GM21381 (cell line): Measurements from ENCODE around the gene MLF2.

Source experiments
- ATAC-seq: cut with Tn5 transposase; IDR thresholded peaks from one replicate; pipeline ENCODE4 v1.9.1; 2021; ENCODE audit warnings: mild to moderate bottlenecking, moderate library complexity; ENCODE audit not compliant: unreplicated experiment

MLF2 gene, protein sequence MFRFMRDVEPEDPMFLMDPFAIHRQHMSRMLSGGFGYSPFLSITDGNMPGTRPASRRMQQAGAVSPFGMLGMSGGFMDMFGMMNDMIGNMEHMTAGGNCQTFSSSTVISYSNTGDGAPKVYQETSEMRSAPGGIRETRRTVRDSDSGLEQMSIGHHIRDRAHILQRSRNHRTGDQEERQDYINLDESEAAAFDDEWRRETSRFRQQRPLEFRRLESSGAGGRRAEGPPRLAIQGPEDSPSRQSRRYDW

DNA sequence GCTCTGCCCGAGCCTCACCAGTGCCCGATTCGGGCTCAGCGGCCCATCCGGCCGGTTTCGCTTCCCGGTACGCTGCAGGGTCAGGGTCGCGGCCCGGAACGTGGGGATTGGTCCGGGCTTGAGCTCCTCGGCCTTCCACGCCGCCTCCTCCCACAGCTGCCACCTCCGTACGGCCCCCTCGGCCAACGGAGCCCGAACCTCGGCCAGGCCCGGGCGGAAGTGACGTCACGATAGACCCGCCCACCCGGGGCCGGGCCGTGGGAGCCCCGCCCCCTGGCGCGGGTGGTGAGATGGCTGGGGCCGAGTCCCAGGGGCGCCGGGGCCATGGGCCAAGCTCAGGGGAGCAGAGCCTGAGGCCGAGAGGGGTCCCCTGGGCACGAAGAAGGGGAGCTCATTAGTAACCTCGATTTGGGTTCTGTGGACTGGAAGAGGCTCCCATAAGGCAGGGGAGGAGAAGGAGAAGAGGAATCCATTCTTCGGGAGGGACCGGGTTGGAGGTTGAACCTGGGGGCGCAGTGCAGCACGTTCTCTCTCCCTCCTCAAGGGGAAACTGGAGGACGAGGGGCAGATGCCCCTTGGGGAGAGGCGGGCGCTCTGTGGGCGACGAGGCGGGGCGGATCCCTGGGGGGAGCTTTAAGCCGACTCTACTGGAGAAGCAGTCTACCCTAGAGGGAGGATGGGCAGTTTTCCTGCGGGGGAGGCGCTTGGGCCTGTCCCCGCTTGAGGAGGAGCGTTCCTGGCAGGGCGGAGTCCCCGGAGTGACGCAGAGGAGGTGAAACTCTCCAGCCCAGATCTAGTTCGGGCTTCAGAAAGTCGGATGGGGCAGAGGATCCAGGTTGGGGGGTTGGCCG lies at the start of gene MLF2:
TSS of gene MLF2 (minus strand) at position 221 of the 851 bp plus-strand sequence. CDS start 807 bp downstream, outside the sequence.
- peak; percentile 92 for ATAC-seq

DNA sequence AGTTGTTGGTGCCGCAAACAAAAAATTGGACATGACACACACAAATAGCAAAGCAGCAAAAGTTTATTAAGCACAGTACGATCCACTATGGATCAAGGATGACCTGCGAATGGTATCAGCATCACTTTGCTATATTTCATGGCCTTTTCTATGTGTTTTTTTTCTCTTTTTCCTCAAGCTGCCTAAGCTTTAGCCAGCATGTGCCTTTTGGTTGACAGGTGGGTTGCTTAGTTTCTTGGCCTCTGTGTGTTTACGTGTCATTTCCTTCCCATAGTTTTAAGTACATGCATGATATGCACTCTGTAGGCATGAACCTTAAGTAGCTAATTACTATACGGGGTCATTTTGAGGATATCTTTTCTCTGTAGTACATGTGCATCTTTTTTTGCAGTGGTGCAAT lies 46.2 kb upstream of the MLF2 start:
- no peak for ATAC-seq

DNA sequence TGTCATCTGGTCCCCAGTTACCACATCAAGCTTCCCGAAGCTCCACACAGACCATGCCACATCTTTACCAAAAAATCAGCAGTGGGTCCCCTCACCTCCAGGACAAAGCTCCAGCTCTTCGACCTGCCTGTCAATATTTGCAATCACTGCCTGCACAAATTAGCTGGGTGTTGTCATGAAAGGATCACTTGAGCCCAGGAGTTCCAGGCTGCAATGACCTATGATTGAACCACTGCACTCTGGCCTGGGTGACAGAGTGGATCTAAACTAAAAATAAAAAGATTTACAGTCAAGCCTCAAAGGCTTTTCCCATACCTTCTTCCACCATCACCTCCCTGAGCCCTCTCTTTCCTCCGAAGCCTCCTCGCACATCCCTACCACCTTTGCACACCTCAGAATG lies 43.6 kb upstream of the MLF2 start:
- no peak for ATAC-seq

DNA sequence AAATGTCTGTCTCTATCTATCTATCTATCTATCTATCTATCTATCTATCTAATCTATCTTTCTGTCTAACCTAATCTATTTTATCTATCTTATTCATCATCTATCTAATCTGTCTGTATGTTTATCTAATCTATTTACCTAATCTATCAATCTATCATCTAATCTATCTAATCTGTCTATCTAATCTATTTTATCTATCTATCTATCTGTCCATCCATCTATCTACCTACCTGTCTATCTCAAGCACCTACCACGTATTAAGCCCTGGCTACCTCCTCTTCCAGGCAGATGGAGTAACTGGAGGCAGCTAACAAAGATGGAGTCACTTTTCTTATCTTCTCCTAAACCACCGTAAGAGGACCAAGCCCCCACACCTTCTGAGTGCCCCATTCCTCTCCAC lies 42.1 kb upstream of the MLF2 start:
- no peak for ATAC-seq

DNA sequence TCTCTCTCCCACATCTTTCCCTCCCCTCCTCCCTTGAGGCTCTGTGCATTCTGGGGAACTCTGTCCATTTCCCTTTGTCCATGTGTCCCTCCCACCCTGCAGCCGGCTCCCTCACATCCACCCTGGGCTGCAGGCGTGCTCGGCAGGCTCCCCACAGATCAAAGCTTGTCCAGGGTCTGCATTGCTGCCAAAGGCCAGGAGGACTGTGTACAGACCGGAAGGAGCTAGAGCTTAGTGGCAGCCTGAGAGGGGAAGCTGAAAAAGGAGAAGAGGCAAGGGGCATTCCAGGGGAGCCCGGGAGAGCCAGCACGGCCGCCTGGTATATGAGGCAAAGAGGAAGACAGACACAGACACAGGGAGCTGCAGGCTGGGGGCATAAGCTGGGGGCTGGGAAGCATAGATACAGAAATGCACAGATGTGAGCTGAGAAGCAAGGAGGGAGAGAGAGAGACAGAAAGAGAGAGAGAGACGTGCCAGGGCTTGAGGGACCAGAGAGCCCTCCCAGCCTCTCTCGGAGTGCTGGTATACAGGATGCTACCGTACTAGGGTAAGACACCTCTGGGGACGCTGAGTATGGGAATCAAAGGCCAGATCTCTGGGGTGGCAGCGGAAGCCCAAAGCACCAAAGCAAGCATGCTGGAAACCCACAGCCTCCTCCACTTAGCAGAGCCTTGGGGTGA lies 39.7 kb upstream of the MLF2 start:
- no peak for ATAC-seq

DNA sequence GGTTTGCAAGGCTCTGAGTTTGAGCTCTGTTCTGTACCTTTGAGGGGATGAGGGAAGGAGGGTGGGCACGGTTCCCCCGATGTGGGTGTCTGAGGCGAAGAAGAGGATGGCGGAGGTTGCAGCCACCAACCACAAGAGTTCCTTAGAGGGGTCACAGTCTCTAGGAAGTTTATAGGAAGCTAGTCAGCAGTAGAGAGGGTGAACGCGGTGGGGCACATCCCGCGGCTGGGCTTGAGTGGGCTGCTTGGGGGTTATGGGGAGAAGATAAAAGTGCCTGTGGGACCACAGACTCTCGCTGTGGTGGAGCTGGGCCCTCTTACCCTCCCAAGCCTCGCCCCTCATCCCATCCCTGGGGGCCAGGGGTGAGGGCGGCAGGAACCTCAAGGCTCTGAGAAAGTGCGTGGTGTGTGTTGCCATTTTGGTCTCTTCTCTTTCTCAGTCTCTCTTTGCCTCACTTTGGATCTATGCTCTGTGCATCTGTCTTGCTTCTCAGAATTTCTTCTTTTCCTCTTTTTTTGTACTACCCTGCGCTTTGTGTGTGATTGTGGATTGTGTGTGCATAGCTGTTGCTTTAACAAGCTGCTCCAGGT lies 39.1 kb upstream of the MLF2 start:
- ATAC-seq = no peak

DNA sequence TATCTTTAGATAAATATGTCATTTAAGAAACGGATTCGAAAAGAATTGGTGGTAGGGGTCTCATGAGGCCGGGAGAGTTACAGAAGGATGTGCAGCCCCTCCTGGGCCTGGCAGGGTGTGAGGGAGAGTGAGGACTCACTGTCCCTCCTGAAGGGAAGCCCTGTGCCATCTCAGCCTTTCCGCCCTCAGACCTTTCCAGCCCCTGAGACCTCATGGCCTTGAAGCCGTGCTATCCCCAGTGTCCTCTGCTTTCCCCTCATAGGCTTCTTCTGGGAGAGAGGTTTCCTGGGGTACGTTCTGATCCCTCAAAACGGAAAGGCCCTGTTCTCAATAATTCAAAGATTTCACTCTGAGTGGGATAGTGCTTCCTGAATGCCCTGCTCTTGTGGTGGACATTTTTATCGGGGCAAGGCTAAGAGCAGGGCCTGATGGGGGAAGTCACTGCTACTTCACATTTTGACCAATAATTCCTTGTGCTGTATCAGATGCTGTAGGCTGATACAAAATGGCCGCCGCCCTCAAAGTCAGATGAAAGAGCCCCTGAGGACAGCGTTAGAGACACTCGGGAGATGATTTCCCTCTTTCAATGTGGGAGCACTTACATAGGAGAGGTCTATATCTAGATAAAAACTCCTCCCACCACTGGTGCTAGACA lies 37.7 kb upstream of the MLF2 start:
- no peak for ATAC-seq

DNA sequence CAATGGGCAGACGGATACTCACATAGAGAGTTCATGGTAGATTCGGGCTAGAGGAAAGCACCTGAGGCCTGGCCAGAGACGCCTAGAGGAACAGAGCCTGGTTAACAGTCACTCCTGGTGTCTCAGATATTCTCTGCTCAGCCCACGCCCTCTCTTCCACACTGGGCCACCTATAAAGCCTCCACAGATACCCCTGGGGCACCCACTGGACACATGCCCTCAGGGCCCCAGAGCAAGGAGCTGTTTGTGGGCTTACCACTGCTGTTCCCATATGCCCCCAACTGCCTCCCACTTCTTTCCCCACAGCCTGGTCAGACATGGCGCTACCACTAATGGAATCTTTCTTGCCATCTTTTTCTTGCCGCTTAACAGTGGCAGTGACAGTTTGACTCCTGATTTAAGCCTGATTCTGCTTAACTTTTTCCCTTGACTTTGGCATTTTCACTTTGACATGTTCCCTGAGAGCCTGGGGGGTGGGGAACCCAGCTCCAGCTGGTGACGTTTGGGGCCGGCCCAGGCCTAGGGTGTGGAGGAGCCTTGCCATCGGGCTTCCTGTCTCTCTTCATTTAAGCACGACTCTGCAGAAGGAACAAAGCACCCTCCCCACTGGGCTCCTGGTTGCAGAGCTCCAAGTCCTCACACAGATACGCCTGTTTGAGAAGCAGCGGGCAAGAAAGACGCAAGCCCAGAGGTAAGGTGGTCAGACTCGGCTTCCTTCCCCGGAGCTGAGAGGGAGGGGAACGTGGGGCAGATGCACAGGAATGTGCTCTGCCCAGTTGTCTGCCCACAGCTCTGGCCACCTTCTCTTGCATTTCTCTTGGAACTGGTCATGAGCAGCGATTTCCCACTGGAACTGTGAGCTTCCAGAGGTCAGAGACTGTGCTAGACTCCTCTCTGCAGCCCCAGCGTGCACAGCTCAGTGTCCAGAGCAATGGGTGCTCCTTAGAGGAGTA lies 36.3 kb upstream of the MLF2 start, which contains the start of gene CD4:
TSS of gene CD4 (plus strand) at position 557 of the 953 bp plus-strand sequence. CDS start 10,611 bp downstream, outside the sequence.
- no peak for ATAC-seq

DNA sequence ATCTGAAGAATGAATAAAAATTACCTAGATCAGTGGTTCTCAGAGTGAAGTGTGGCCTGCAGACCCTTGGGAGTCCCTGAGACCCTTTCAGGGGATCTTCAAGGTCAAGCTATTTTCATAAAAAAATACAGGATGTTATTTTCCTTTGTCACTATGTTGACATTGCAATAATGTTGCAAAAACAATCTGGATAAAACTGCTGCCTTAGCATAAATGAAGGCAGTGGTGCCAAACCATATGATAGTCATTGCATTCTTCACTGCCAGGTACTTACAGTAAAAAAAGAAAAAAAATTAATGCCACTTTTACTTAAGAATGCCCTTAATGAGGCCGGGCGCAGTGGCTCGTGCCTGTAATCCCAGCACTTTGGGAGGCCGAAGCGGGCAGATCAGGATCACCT lies 34.4 kb upstream of the MLF2 start:
- ATAC-seq = no peak

DNA sequence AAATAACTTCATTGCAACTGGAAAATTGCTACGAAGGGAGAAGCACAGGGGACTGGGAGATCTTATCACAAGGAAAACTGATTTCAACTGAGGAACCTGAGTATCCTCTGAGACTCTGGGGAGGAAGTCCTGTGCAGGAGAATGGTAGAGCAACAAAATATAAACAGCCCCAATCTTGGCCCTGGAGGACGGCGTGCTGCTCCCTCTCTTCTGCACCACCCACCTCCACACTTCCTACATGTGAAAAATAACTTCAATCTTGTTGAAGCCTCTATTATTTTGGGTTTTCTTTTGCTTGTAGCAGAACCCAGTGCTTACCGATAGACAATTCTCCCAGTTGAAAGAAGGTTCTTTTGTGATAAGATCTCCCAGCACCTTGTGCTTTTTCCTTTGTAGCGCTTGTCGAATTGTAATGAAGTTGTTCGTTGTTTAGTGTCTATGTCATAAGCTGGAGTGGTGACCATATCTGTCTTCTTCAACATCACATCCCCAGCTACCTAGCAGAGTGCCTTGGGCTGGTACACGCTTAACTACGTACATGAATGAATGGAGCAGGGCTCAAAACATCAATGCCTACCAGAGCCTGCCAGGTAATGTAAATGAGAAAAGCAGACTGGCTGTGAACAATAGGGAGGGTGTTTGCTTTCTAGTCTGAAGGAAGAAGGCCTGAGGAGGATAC lies 33.6 kb upstream of the MLF2 start:
- ATAC-seq = no peak

DNA sequence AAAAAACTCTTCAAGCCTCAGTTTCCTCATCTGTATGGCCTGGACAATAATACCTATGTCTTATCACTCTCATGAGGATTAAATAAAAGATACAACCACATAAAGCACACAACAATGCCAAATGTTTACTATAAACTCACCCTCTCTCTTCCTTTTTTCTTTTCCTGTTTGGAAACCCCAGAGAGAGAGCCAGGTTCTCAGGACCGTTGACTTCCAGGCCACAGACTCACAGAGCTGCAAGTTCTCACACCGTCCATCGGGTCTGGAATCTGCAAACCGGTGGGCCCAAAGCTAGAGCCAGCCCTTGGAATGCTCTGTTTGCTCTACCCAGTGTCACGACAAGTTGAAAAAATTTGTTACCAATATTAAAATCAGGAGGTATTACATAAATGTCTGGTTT lies 31.8 kb upstream of the MLF2 start:
- ATAC-seq = no peak

DNA sequence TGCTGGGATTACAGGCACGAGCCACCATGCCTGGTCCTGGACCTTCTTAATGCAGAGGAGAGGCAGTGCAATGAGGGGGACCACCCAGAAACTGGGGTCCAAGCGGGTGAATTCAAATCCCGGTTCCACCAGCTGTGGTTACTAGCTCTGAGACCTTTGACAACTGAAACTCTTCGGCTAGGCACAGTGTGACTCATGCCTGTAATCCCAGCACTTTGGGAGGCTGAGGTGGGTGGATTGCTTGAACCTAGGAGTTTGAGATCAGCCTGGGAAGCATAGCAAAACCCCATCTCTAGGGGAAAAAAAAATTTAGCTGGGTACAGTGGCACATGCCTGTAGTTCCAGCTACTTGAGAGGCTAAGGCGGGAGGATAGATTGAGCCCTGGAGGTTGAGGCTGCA lies 31.4 kb upstream of the MLF2 start:
- ATAC-seq = no peak

DNA sequence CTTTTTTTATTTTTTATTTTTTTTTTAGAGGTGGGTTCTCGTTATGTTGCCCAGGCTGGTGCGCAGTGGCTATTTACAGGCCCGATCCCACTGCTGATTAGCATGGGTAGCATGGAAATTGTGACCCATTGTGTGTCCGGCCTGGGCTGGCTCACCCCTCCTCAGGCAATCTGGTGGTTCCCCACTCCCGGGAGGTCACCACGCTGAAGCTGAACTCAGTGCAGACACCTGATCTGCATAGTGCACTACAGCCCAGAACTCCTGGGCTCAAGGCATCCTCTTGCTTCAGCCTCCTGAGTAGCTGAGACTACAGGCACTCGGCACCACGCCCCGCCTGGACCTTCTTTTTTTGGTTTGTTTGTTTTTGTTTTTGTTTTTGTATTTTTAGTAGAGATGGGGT lies 30.9 kb upstream of the MLF2 start:
- ATAC-seq = no peak

DNA sequence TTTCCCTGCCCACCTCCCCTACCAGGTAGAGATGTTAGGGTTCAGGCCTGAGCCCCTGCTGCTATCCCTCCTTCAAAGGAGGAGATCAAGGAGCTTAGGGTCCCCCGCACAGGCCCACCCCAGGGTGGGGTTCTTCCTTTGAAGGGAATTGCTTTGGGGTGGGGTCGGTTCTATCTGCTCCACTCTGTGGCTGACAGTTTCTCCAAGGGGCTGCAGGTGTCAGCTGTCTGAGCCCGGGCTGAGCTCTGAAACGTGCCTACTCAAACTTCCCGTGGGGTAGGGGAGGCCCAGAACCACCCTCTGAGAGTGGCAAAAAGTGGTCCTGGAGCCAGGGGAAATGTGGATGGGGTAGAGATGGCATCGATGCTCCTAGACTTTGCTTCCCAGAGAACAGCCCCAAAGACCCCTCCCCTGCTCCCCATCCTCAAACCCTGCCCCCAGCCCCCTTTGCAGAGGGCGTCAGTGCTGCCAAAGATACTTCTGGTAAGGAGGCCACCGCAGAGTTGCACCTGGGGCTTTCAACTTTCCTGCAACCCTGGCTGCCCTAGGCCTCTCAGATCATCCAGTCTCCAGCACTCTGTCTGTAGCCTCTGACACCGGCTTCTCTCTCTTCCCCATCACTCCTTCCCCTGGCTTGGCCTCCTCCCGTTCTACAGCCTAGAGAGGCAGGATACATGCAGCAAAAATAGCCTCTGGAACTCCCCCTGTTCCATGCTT lies 30.1 kb upstream of the MLF2 start:
- ATAC-seq = no peak

DNA sequence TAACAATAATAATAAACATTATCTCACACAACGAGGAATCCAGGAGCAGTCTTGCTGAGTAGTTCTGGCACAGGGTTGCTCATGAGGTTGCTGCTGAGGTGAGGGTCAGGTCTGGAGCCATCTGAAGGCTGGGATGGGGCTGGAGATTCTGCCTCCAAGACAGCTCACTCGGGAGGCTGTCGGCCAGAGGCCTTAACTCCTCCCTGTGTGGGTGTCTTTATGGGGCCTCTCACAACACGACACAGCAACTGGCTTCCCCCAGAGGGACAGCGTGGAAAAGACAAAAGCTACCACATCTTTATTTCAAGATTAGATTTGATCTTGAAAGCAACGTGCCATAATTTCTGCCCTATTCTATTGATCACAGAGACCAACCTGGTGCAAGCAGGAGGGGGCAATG lies 29.2 kb upstream of the MLF2 start:
- ATAC-seq = no peak

DNA sequence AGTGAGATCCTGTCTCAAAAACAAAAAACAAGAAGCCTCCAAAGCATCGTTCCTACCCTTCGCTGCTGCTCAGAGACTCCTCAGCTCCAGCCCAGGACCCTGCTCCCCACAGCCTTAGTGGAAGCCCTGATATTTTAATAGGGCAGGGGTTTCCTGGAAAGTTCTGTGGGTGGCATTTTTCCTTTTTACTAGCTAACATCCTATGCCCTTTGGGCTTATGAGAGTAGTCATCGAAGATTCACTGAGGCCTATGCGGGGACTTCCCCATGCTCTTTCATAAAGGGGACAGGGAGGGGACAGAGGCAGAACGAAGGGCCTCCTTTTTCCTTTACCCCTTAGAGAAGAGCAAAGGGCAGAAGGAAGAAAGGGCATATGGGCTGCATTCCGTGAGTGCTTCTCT lies 27.6 kb upstream of the MLF2 start:
- no peak for ATAC-seq

DNA sequence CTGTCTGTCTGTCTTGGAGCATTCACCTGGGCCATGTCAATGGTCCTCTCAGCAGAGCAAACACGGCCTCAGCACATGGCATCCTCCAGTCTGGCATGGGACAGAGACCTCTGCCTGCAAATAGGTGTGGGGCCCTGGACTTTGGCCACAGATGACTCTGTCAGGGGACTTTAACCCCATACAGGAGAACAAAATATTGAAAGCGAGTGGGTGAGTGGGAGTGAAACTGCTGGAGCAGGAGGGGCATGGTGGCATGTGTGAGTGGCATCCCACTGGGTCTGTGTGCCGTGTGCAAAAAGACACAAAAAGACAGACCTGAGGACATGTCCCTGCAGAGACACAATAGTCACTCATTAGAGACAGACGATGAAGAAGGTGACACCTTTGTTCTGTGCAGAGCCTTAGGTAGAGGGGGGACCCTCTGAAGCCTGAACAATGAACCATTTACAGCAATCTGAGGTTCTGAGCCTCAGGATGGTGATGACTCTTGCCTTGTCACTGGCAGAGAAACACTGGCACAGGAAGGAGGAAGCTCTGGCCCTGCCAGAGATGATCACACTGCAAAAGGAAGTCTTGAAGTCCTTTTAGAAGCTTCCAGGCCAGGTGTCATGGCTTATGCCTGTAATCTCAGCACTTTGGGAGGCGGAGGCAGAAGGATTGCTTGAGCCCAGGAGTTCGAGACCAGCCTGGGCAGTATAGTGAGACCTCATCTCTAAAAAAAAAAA lies 26.9 kb upstream of the MLF2 start:
- ATAC-seq = no peak
